ENCODE measurements around the gene SPRR5. TPM values are rescaled to one million over a fixed set of nuclear protein-coding genes. Genes with fewer than 3 reads are reported as not detected.

SPRR5 gene
- polyA plus RNA-seq, 1 of the 3 experiments (the other 2 are of a cell fraction): not detected

- no peak overlapping the region for H3K4me2 ChIP-seq
Observed at GRCh38 chr1:152941037-152941711, 5.8 kb upstream of the SPRR5 start.

DNA sequence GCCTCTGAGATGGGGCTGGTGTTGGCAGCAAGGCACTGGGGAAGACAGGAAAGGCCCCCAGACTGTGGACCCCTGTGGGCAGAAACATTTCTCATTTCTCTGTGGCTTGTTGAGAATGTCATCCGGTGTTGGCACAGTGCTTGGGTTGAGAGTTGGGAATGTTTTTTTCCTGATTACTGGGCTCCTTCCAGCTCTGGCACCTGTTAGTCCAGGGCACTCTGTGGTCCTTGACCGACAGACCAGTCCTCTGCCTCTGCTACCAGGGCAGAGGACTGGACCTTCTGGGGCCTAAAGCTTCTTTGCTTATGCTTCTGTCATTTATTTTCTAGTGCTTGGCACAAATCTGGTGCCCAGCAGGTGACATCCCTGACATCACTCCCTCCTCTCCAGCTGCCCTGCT, 4.8 kb upstream of the SPRR5 start:
- Histone ChIP-seq H3K4me2 (no peak overlapping the region), H3K9me2 (no peaks in the 10 kb centered on the region), H3K4me3 (ENCODE audit: low read depth in 2 of 2, low read length in 1 of 2) (no peak overlapping the region), H3F3A (replicated peaks; ENCODE audit: insufficient read depth) (no peaks in the 10 kb centered on the region), H3K9ac (no peak overlapping the region), H3K9me3 (no peaks in the 10 kb centered on the region), H2AFZ (ENCODE audit: low read depth) (no peak overlapping the region), H3K4me1 (ENCODE audit: control insufficient read depth in 1 of 2, insufficient read depth in 2 of 2, low read depth in 1 of 2, low read length in 1 of 2) (no peaks in the 10 kb centered on the region), H4K20me1 (ENCODE audit: insufficient read depth) (no peaks in the 10 kb centered on the region), H3K79me2 (ENCODE audit: insufficient read depth) (no peaks in the 10 kb centered on the region), H3K36me3 (replicated peaks in 1 of 2; ENCODE audit: control insufficient read depth in 1 of 2, insufficient read depth in 2 of 2, low read length in 1 of 2) (no peaks in the 10 kb centered on the region), H3K27ac (ENCODE audit: low read depth in 2 of 2, low read length in 1 of 2) (no peak overlapping the region), H3K27me3 (ENCODE audit: insufficient read depth) (peaks cover 16% of the 10 kb centered on the region)
- no peak for DNase-seq
- WGBS (ENCODE audit: low lambda C conversion rate): 11% methylated on average over 2 of the region's 2 CpGs
- ChIA-PET CTCF (no interaction called here), POLR2A (no interaction called here)
- TF ChIP-seq MXI1 (IDR thresholded peaks at IDR 0.05; ENCODE audit: low read depth, low read length) (no peak), TAF1 (IDR thresholded peaks at IDR 0.05; ENCODE audit: borderline replicate concordance, low read depth, low read length) (no peak)

More at GRCh38 chr1:152941037-152941711, 5.8 kb upstream of the SPRR5 start:
- no peaks in the 10 kb centered on the region for H4K20me1 ChIP-seq (ENCODE audit: insufficient read depth)
- DNase-seq: no peak
- H3K36me3 ChIP-seq (replicated peaks in 1 of 2; ENCODE audit: control insufficient read depth in 1 of 2, insufficient read depth in 2 of 2, low read length in 1 of 2): no peaks in the 10 kb centered on the region
- H2AFZ ChIP-seq (ENCODE audit: low read depth): no peak overlapping the region
- H3K9ac ChIP-seq: no peak overlapping the region
- ChIA-PET CTCF (no interaction called here), POLR2A (no interaction called here)
- no peak overlapping the region for H3K4me3 ChIP-seq (ENCODE audit: low read depth in 2 of 2, low read length in 1 of 2)
- no peaks in the 10 kb centered on the region for H3F3A ChIP-seq (replicated peaks; ENCODE audit: insufficient read depth)
- no peak overlapping the region for H3K27ac ChIP-seq (ENCODE audit: low read depth in 2 of 2, low read length in 1 of 2)
- no peaks in the 10 kb centered on the region for H3K79me2 ChIP-seq (ENCODE audit: insufficient read depth)
- no peak for TF ChIP-seq RXRA (IDR thresholded peaks at IDR 0.05; ENCODE audit: borderline replicate concordance, low read depth)
- TF ChIP-seq, protein P1, sequence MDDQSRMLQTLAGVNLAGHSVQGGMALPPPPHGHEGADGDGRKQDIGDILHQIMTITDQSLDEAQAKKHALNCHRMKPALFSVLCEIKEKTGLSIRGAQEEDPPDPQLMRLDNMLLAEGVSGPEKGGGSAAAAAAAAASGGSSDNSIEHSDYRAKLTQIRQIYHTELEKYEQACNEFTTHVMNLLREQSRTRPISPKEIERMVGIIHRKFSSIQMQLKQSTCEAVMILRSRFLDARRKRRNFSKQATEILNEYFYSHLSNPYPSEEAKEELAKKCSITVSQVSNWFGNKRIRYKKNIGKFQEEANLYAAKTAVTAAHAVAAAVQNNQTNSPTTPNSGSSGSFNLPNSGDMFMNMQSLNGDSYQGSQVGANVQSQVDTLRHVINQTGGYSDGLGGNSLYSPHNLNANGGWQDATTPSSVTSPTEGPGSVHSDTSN (IDR thresholded peaks at IDR 0.05): no peak
- TF ChIP-seq ELF1 (IDR thresholded peaks at IDR 0.05): no peak
- peaks cover 9% of the 10 kb centered on the region for H3K27me3 ChIP-seq (ENCODE audit: insufficient read depth)
- H3K9me2 ChIP-seq: no peaks in the 10 kb centered on the region
- under 1% methylated on average over 6 of the region's 8 CpGs for WGBS (ENCODE audit: low lambda C conversion rate)
- no peaks in the 10 kb centered on the region for H3K4me1 ChIP-seq (ENCODE audit: control insufficient read depth in 1 of 2, insufficient read depth in 2 of 2, low read depth in 1 of 2, low read length in 1 of 2)
- H3K9me3 ChIP-seq: no peaks in the 10 kb centered on the region

DNA sequence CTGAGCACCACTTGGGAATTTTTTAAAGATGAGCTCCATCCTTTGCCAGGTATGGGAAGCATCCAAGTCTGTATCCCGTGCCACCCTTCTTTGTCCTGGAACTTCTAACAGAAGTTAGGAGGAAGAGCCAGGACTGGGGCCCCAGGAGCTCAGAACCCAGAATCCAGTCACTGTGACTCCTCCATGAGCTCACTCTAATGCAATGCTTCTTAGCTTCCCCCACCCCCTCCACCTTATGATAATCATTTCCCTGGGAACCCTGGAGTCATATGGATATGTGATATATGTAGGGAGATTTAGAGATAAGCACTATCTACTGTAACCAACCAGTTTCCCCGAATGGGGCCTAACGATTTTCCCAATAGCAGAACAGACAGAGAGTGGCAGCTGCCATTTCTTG, 758 bp upstream of the SPRR5 start:
- 0% methylated on average over 3 of the region's 3 CpGs for WGBS (ENCODE audit: low lambda C conversion rate)
- DNase-seq: no peak
- Histone ChIP-seq H2AFZ (ENCODE audit: low read depth) (no peak overlapping the region), H3K9me2 (no peaks in the 10 kb centered on the region), H3K27ac (ENCODE audit: low read depth in 2 of 2, low read length in 1 of 2) (no peak overlapping the region), H3K36me3 (replicated peaks in 1 of 2; ENCODE audit: control insufficient read depth in 1 of 2, insufficient read depth in 2 of 2, low read length in 1 of 2) (no peaks in the 10 kb centered on the region), H3K9me3 (no peaks in the 10 kb centered on the region), H4K20me1 (ENCODE audit: insufficient read depth) (no peaks in the 10 kb centered on the region), H3K4me2 (no peak overlapping the region), H3F3A (replicated peaks; ENCODE audit: insufficient read depth) (no peaks in the 10 kb centered on the region), H3K27me3 (ENCODE audit: insufficient read depth) (peaks cover 45% of the 10 kb centered on the region), H3K79me2 (ENCODE audit: insufficient read depth) (no peaks in the 10 kb centered on the region), H3K4me1 (ENCODE audit: control insufficient read depth in 1 of 2, insufficient read depth in 2 of 2, low read depth in 1 of 2, low read length in 1 of 2) (no peaks in the 10 kb centered on the region), H3K9ac (no peak overlapping the region), H3K4me3 (ENCODE audit: low read depth in 2 of 2, low read length in 1 of 2) (no peak overlapping the region)
- CTCF ChIA-PET: no interaction called here
- POLR2A ChIA-PET: no interaction called here
- TF ChIP-seq RCOR1 (IDR thresholded peaks at IDR 0.05; ENCODE audit: low read length) (no peak), MEF2A (IDR thresholded peaks at IDR 0.05; ENCODE audit: borderline replicate concordance, low read depth) (no peak), POLR2AphosphoS5 (IDR thresholded peaks at IDR 0.05; ENCODE audit: low read depth, low read length) (no peak), TAF1 (IDR thresholded peaks at IDR 0.05; ENCODE audit: borderline replicate concordance, low read depth, low read length) (no peak), ZBTB33 (IDR thresholded peaks at IDR 0.05; ENCODE audit: borderline replicate concordance, low read depth) (no peak), FOXJ3 (CRISPR knock-in tag; IDR thresholded peaks at IDR 0.05) (no peak), MXI1 (IDR thresholded peaks at IDR 0.05; ENCODE audit: low read depth, low read length) (no peak), CHD2 (IDR thresholded peaks at IDR 0.05; ENCODE audit: low read length, partially characterized antibody) (no peak), RXRA (IDR thresholded peaks at IDR 0.05; ENCODE audit: borderline replicate concordance, low read depth) (no peak), ELF1 (IDR thresholded peaks at IDR 0.05) (no peak), TCF12 (IDR thresholded peaks at IDR 0.05) (no peak)
- TF ChIP-seq, protein P2, sequence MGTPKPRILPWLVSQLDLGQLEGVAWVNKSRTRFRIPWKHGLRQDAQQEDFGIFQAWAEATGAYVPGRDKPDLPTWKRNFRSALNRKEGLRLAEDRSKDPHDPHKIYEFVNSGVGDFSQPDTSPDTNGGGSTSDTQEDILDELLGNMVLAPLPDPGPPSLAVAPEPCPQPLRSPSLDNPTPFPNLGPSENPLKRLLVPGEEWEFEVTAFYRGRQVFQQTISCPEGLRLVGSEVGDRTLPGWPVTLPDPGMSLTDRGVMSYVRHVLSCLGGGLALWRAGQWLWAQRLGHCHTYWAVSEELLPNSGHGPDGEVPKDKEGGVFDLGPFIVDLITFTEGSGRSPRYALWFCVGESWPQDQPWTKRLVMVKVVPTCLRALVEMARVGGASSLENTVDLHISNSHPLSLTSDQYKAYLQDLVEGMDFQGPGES (IDR thresholded peaks at IDR 0.05; ENCODE audit: low read depth, low read length): no peak
